ENCODE results near the gene RXRA.

RXRA gene

GRCh38 chr9:134423749-134424148 is 97.5 kb downstream of the RXRA start:
- no peak for DNase-seq (ENCODE audit: low read depth in 1 of 2, low spot score in 1 of 2)
- H3K27me3 ChIP-seq (ENCODE audit: insufficient read depth, poor library complexity, severe bottlenecking) = no peaks in the 10 kb centered on the region
- H3K4me3 ChIP-seq (replicated peaks; ENCODE audit: insufficient read depth, low read length) = no peak overlapping the region
- H3K27ac ChIP-seq (replicated peaks) = no peak overlapping the region
- TF ChIP-seq GABPA (IDR thresholded peaks at IDR 0.05; ENCODE audit: low read depth) (no peak), SPI1 (IDR thresholded peaks at IDR 0.05; ENCODE audit: borderline replicate concordance, low read depth) (no peak), REST (IDR thresholded peaks at IDR 0.05; ENCODE audit: insufficient replicate concordance, low read depth) (no peak), POLR2AphosphoS5 (IDR thresholded peaks at IDR 0.05; ENCODE audit: low read depth) (no peak)
- TF ChIP-seq, protein P1, sequence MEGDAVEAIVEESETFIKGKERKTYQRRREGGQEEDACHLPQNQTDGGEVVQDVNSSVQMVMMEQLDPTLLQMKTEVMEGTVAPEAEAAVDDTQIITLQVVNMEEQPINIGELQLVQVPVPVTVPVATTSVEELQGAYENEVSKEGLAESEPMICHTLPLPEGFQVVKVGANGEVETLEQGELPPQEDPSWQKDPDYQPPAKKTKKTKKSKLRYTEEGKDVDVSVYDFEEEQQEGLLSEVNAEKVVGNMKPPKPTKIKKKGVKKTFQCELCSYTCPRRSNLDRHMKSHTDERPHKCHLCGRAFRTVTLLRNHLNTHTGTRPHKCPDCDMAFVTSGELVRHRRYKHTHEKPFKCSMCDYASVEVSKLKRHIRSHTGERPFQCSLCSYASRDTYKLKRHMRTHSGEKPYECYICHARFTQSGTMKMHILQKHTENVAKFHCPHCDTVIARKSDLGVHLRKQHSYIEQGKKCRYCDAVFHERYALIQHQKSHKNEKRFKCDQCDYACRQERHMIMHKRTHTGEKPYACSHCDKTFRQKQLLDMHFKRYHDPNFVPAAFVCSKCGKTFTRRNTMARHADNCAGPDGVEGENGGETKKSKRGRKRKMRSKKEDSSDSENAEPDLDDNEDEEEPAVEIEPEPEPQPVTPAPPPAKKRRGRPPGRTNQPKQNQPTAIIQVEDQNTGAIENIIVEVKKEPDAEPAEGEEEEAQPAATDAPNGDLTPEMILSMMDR (IDR thresholded peaks at IDR 0.05; ENCODE audit: insufficient read depth, low read length) = no peak

- Histone ChIP-seq H3K27ac (replicated peaks) (no peak overlapping the region), H3K4me3 (replicated peaks; ENCODE audit: insufficient read depth, low read length) (no peak overlapping the region), H3K27me3 (ENCODE audit: insufficient read depth, poor library complexity, severe bottlenecking) (no peaks in the 10 kb centered on the region)
- TF ChIP-seq GABPA (IDR thresholded peaks at IDR 0.05; ENCODE audit: low read depth) (no peak), SPI1 (IDR thresholded peaks at IDR 0.05; ENCODE audit: borderline replicate concordance, low read depth) (no peak), REST (IDR thresholded peaks at IDR 0.05; ENCODE audit: insufficient replicate concordance, low read depth) (no peak), POLR2AphosphoS5 (IDR thresholded peaks at IDR 0.05; ENCODE audit: low read depth) (no peak)
- TF ChIP-seq, protein P1 (IDR thresholded peaks at IDR 0.05; ENCODE audit: insufficient read depth, low read length) = no peak
- DNase-seq (ENCODE audit: low read depth in 1 of 2, low spot score in 1 of 2) = no peak
These were observed 98.6 kb downstream of the RXRA start for GRCh38 chr9:134424818-134425217.

GRCh38 chr9:134425401-134425800 is 99.1 kb downstream of the RXRA start:
- TF ChIP-seq SPI1 (IDR thresholded peaks at IDR 0.05; ENCODE audit: borderline replicate concordance, low read depth) (no peak), GABPA (IDR thresholded peaks at IDR 0.05; ENCODE audit: low read depth) (no peak), POLR2AphosphoS5 (IDR thresholded peaks at IDR 0.05; ENCODE audit: low read depth) (no peak), REST (IDR thresholded peaks at IDR 0.05; ENCODE audit: insufficient replicate concordance, low read depth) (no peak)
- TF ChIP-seq, protein P1 (IDR thresholded peaks at IDR 0.05; ENCODE audit: insufficient read depth, low read length) = no peak
- no peak overlapping the region for H3K27ac ChIP-seq (replicated peaks)
- no peak for DNase-seq (ENCODE audit: low read depth in 1 of 2, low spot score in 1 of 2)

More at GRCh38 chr9:134425401-134425800, 99.1 kb downstream of the RXRA start:
- Histone ChIP-seq H3K4me3 (replicated peaks; ENCODE audit: insufficient read depth, low read length) (no peak overlapping the region), H3K27me3 (ENCODE audit: insufficient read depth, poor library complexity, severe bottlenecking) (no peaks in the 10 kb centered on the region)
